ENCODE results near the gene FGF2. TPM values are rescaled to one million over a fixed set of nuclear protein-coding genes. Genes with fewer than 3 reads are reported as not detected.

FGF2 gene
- total and polyA plus RNA-seq, 2 donors (not counting 1 experiment from before 2014, with no cell fraction given), result 0.13 TPM; not detected in 1

- DNase-seq (no peak), ATAC-seq (ENCODE audit: low read depth) (no peak)
- Mint-ChIP-seq H3K9me3 (ENCODE audit: insufficient read depth) (no peaks in the 10 kb centered on the region), H3K27me3 (peaks cover 60% of the 10 kb centered on the region), H3K4me1 (peaks cover 17% of the 10 kb centered on the region), H3K4me3 (no peak overlapping the region), H3K27ac (no peak overlapping the region)
- H3K4me3 ChIP-seq (ENCODE audit: control extremely low read depth in 1 of 5, extremely low read depth in 1 of 5, insufficient read depth in 1 of 5, low read depth in 2 of 5, low read length in 4 of 5), result no peak overlapping the region
- CTCF ChIA-PET, result no interaction called here
- no peak overlapping the region for H3K27ac ChIP-seq (ENCODE audit: low read length in 2 of 2)
- H3K4me2 ChIP-seq (replicated peaks; ENCODE audit: low read depth, low read length, poor library complexity, severe bottlenecking), result no peak overlapping the region
- peaks cover 0 to 7% (median 0%) of the 10 kb centered on the region in 3 donors for H3K9me3 ChIP-seq (ENCODE audit: control extremely low read depth in 1 of 3, control insufficient read depth in 2 of 3, insufficient read depth in 1 of 3, low read length in 2 of 3)
- no peak for TF ChIP-seq EZH2 (IDR thresholded peaks at IDR 0.05; ENCODE audit: borderline replicate concordance, insufficient read depth, low read depth, low read length, poor library complexity, severe bottlenecking)
- TF ChIP-seq CTCF (IDR thresholded peaks at IDR 0.05), result no peak
- H3K4me1 ChIP-seq (ENCODE audit: control insufficient read depth in 2 of 2, insufficient read depth in 2 of 2, low read length in 2 of 2), result peaks cover 16 to 17% of the 10 kb centered on the region in 2 donors
- no peaks in the 10 kb centered on the region for H3K36me3 ChIP-seq (replicated peaks in 1 of 2; ENCODE audit: control extremely low read depth in 1 of 2, control insufficient read depth in 1 of 2, extremely low read depth in 1 of 2, insufficient read depth in 2 of 2, low read length in 1 of 2)
- intact Hi-C loops (cut with micrococcal nuclease), result no loop called here
- H3K27me3 ChIP-seq (replicated peaks in 1 of 4; ENCODE audit: control extremely low read depth in 1 of 4, control insufficient read depth in 3 of 4, insufficient read depth in 4 of 4, low read length in 3 of 4), result peaks cover 3 to 50% (median 41%) of the 10 kb centered on the region in 4 experiments
- no peaks in the 10 kb centered on the region for H3K79me2 ChIP-seq (ENCODE audit: control insufficient read depth, insufficient read depth, low read length)
- H2AFZ ChIP-seq (ENCODE audit: insufficient read depth, low read depth, low read length, poor library complexity, severe bottlenecking), result no peak overlapping the region
- H3K9ac ChIP-seq (ENCODE audit: low read length), result no peak overlapping the region
- POLR2A ChIA-PET, result no interaction called here
- no peaks in the 10 kb centered on the region for H4K20me1 ChIP-seq (ENCODE audit: control insufficient read depth, insufficient read depth, low read length, poor library complexity, severe bottlenecking)
- 100% methylated on average over 2 of the region's 6 CpGs for WGBS (ENCODE audit: insufficient coverage)
Measured at GRCh38 chr4:122831515-122832196, 5.0 kb downstream of the FGF2 start.

GRCh38 chr4:122832732-122833131 is 6.1 kb downstream of the FGF2 start:
- TF ChIP-seq EZH2 (IDR thresholded peaks at IDR 0.05; ENCODE audit: borderline replicate concordance, insufficient read depth, low read depth, low read length, poor library complexity, severe bottlenecking) (no peak), CTCF (IDR thresholded peaks at IDR 0.05) (no peak)
- H3K36me3 ChIP-seq (replicated peaks in 1 of 2; ENCODE audit: control extremely low read depth in 1 of 2, control insufficient read depth in 1 of 2, extremely low read depth in 1 of 2, insufficient read depth in 2 of 2, low read length in 1 of 2), result no peaks in the 10 kb centered on the region
- H3K9me3 ChIP-seq (ENCODE audit: control extremely low read depth in 1 of 3, control insufficient read depth in 2 of 3, insufficient read depth in 1 of 3, low read length in 2 of 3), result no peaks in the 10 kb centered on the region
- intact Hi-C loops (cut with micrococcal nuclease), result no loop called here
- H3K27ac ChIP-seq (ENCODE audit: low read length in 2 of 2), result no peak overlapping the region
- ChIA-PET CTCF (no interaction called here), POLR2A (no interaction called here)
- DNase-seq (no peak), ATAC-seq (ENCODE audit: low read depth) (no peak)
- H3K4me1 ChIP-seq (ENCODE audit: control insufficient read depth in 2 of 2, insufficient read depth in 2 of 2, low read length in 2 of 2), result peaks cover 8 to 10% of the 10 kb centered on the region in 2 donors
- H3K4me2 ChIP-seq (replicated peaks; ENCODE audit: low read depth, low read length, poor library complexity, severe bottlenecking), result no peak overlapping the region
- Mint-ChIP-seq H3K4me1 (peaks cover 11% of the 10 kb centered on the region), H3K4me3 (no peak overlapping the region), H3K27me3 (peaks cover 62% of the 10 kb centered on the region), H3K9me3 (ENCODE audit: insufficient read depth) (no peaks in the 10 kb centered on the region), H3K27ac (no peak overlapping the region)
- H3K4me3 ChIP-seq (ENCODE audit: control extremely low read depth in 1 of 5, extremely low read depth in 1 of 5, insufficient read depth in 1 of 5, low read depth in 2 of 5, low read length in 4 of 5), result no peak overlapping the region
- H3K27me3 ChIP-seq (replicated peaks in 1 of 4; ENCODE audit: control extremely low read depth in 1 of 4, control insufficient read depth in 3 of 4, insufficient read depth in 4 of 4, low read length in 3 of 4), result peaks cover 3 to 46% (median 36%) of the 10 kb centered on the region in 4 experiments
- H3K79me2 ChIP-seq (ENCODE audit: control insufficient read depth, insufficient read depth, low read length), result no peaks in the 10 kb centered on the region
- WGBS (ENCODE audit: insufficient coverage), result no CpG with 5 or more reads among the region's 1 CpG
- no peaks in the 10 kb centered on the region for H4K20me1 ChIP-seq (ENCODE audit: control insufficient read depth, insufficient read depth, low read length, poor library complexity, severe bottlenecking)
- H2AFZ ChIP-seq (ENCODE audit: insufficient read depth, low read depth, low read length, poor library complexity, severe bottlenecking), result no peak overlapping the region
- H3K9ac ChIP-seq (ENCODE audit: low read length), result no peak overlapping the region
